ENCODE results near the gene ING3.

- TF ChIP-seq POLR2A (IDR thresholded peaks at IDR 0.05) (no peak), POLR2AphosphoS5 (IDR thresholded peaks at IDR 0.05) (peak; percentile 72), CTCF (IDR thresholded peaks at IDR 0.05) (no peak)
Observed at GRCh38 chr7:120991581-120991980, 41.0 kb downstream of the ING3 start.
